H9 (cell line): ENCODE measurements around the gene ARHGAP30. TPM values are rescaled to one million over a fixed set of nuclear protein-coding genes. Genes with fewer than 3 reads are reported as not detected.

Experiments
- DNase-seq: peaks from one replicate; pipeline ENCODE4 v3.0.0-alpha.2; 2017
- H2AFZ ChIP-seq: one replicate; pipeline ENCODE4 v1.6.1; 2013; ENCODE audit warnings: mild to moderate bottlenecking, low read length, control low read depth, moderate library complexity
- H2AK5ac ChIP-seq: 2 replicates; pipeline ENCODE4 v1.6.1; 2013; ENCODE audit warnings: low read length, control low read depth, mixed read lengths; ENCODE audit not compliant: insufficient read length
- H2BK120ac ChIP-seq: one replicate; pipeline ENCODE4 v1.6.1; 2013; ENCODE audit warnings: low read depth, mild to moderate bottlenecking, low read length, control low read depth, inconsistent platforms; ENCODE audit not compliant: poor library complexity, severe bottlenecking
- H2BK12ac ChIP-seq: 2 replicates; pipeline ENCODE4 v1.6.1; 2013; ENCODE audit warnings: low read length, control low read depth, mixed read lengths, low read depth; ENCODE audit not compliant: insufficient read length
- H2BK15ac ChIP-seq: 2 replicates; pipeline ENCODE4 v1.6.1; 2013; ENCODE audit warnings: low read depth, low read length, control low read depth
- H2BK20ac ChIP-seq: one replicate; pipeline ENCODE4 v1.6.1; 2013; ENCODE audit warnings: low read depth, mild to moderate bottlenecking, low read length, control low read depth, inconsistent platforms; ENCODE audit not compliant: poor library complexity, severe bottlenecking
- H2BK5ac ChIP-seq: 2 replicates; pipeline ENCODE4 v1.6.1; 2013; ENCODE audit warnings: low read length, control low read depth, mixed read lengths; ENCODE audit not compliant: insufficient read length
- H3K14ac ChIP-seq: 2 replicates; pipeline ENCODE4 v1.6.1; 2013; ENCODE audit warnings: low read length, control low read depth; ENCODE audit not compliant: insufficient read depth
- H3K18ac ChIP-seq: 2 replicates; pipeline ENCODE4 v1.6.1; 2013; ENCODE audit warnings: low read depth, mild to moderate bottlenecking, mixed read lengths, low read length, control low read depth; ENCODE audit not compliant: insufficient read length
- H3K23ac ChIP-seq: 2 replicates; pipeline ENCODE4 v1.6.1; 2013; ENCODE audit warnings: low read length, control low read depth, mixed read lengths, low read depth; ENCODE audit not compliant: insufficient read length
- H3K23me2 ChIP-seq: 2 replicates; pipeline ENCODE4 v1.6.1; 2013; ENCODE audit warnings: low read depth, mild to moderate bottlenecking, mixed read lengths, low read length, control low read depth; ENCODE audit not compliant: insufficient read length, poor library complexity, severe bottlenecking
- H3K27ac ChIP-seq: 2 replicates; pipeline ENCODE4 v1.5.1; 2013; ENCODE audit warnings: low read length, control low read depth, mixed read lengths, low read depth; ENCODE audit not compliant: insufficient read length
- H3K27me3 ChIP-seq: 2 replicates; pipeline ENCODE4 v1.6.1; 2013; ENCODE audit warnings: low read length, control low read depth, inconsistent platforms; ENCODE audit not compliant: insufficient read depth
- H3K4ac ChIP-seq: 2 replicates; pipeline ENCODE4 v1.6.1; 2013; ENCODE audit warnings: low read depth, mild to moderate bottlenecking, control low read depth, inconsistent platforms, low read length, moderate library complexity
- H3K4me1 ChIP-seq: 2 replicates; pipeline ENCODE4 v1.6.1; 2013; ENCODE audit warnings: low read length, control low read depth, inconsistent platforms; ENCODE audit not compliant: insufficient read depth
- H3K4me2 ChIP-seq: 2 replicates; pipeline ENCODE4 v1.6.1; 2013; ENCODE audit warnings: low read length, control low read depth, mixed read lengths; ENCODE audit not compliant: insufficient read length, insufficient read depth
- H3K56ac ChIP-seq: 2 replicates; pipeline ENCODE4 v1.6.1; 2013; ENCODE audit warnings: low read depth, mild to moderate bottlenecking, mixed read lengths, low read length, control low read depth; ENCODE audit not compliant: insufficient read length
- H3K79me1 ChIP-seq: 2 replicates; pipeline ENCODE4 v1.6.1; 2013; ENCODE audit warnings: low read depth, mild to moderate bottlenecking, moderate library complexity, low read length, control low read depth, inconsistent platforms; ENCODE audit not compliant: insufficient read depth, poor library complexity, severe bottlenecking
- H3K79me2 ChIP-seq: 2 replicates; pipeline ENCODE4 v1.6.1; 2013; ENCODE audit warnings: low read length, control low read depth, inconsistent platforms; ENCODE audit not compliant: insufficient read depth
- H3K9ac ChIP-seq: 2 replicates; pipeline ENCODE4 v1.6.1; 2013; ENCODE audit warnings: low read length, control low read depth, mixed read lengths; ENCODE audit not compliant: insufficient read length; ENCODE audit errors: extremely low read depth
- H3K9me3 ChIP-seq: one replicate; pipeline ENCODE4 v1.6.1; 2013; ENCODE audit warnings: low read depth, low read length, inconsistent platforms; ENCODE audit not compliant: control insufficient read depth
- H3T11ph ChIP-seq: one replicate; pipeline ENCODE4 v1.6.1; 2013; ENCODE audit warnings: mild to moderate bottlenecking, low read length, control low read depth, inconsistent platforms
- H4K20me1 ChIP-seq: one replicate; pipeline ENCODE4 v1.6.1; 2013; ENCODE audit not compliant: control insufficient read depth, insufficient read length, insufficient read depth
- H4K5ac ChIP-seq: 2 replicates; pipeline ENCODE4 v1.6.1; 2013; ENCODE audit warnings: low read depth, mild to moderate bottlenecking, mixed read lengths, low read length, control low read depth; ENCODE audit not compliant: insufficient read length
- H4K8ac ChIP-seq: replicated peaks from 2 replicates; pipeline ENCODE4 v1.6.1; 2013; ENCODE audit warnings: low read length, control low read depth, mixed read lengths, low read depth; ENCODE audit not compliant: insufficient read length
- H4K91ac ChIP-seq: 2 replicates; pipeline ENCODE4 v1.6.1; 2013; ENCODE audit warnings: low read depth, mild to moderate bottlenecking, moderate library complexity, mixed read lengths, low read length, control low read depth; ENCODE audit not compliant: insufficient read length
- H3K27ac Mint-ChIP-seq, 3 experiments: 2 replicates in 2 of 3; 3 replicates in 1 of 3; pipeline ENCODE4 v1.8.0; 2020 to 2021; ENCODE audit warnings: mixed read lengths in 3 of 3, mild to moderate bottlenecking in 1 of 3, moderate library complexity in 1 of 3
- H3K27me3 Mint-ChIP-seq: 2 replicates; pipeline ENCODE4 v1.8.0; 2021; ENCODE audit warnings: low read depth, mild to moderate bottlenecking, moderate library complexity, mixed read lengths
- H3K36me3 Mint-ChIP-seq, 3 experiments: 2 replicates in 2 of 3; 3 replicates in 1 of 3; pipeline ENCODE4 v1.8.0; 2020 to 2021; ENCODE audit warnings: low read depth in 3 of 3, mixed read lengths in 3 of 3; ENCODE audit not compliant: insufficient read depth in 1 of 3
- H3K4me1 Mint-ChIP-seq, 2 experiments: 2 replicates each; pipeline ENCODE4 v1.8.0; 2020; ENCODE audit warnings: mixed read lengths in 2 of 2
- H3K4me3 Mint-ChIP-seq, 2 experiments: 2 replicates in 1 of 2; 3 replicates in 1 of 2; pipeline ENCODE4 v1.8.0; 2020 to 2021; ENCODE audit warnings: mild to moderate bottlenecking in 2 of 2, mixed read lengths in 2 of 2, moderate library complexity in 1 of 2
- H3K9me3 Mint-ChIP-seq, 2 experiments: 2 replicates in 1 of 2; 3 replicates in 1 of 2; pipeline ENCODE4 v1.8.0; 2020; ENCODE audit warnings: mild to moderate bottlenecking in 2 of 2, mixed read lengths in 2 of 2, moderate library complexity in 1 of 2
- WGBS: extraction: QIAGEN DNeasy Blood & Tissue Kit; methylation state at CpG from one replicate; pipeline ENCODE4 v1.1.7; 2013; ENCODE audit warnings: missing lambda C conversion rate, low lambda C conversion rate, mixed read lengths; ENCODE audit not compliant: insufficient read length; ENCODE audit errors: extremely low coverage; 5-methylcytosine and 5-hydroxymethylcytosine counted together
- total RNA-seq: library from RNA; stranded (reverse); gene quantifications from 2 replicates; pipeline ENCODE4 v1.2.1, GENCODE V29; 2021
- TF ChIP-seq, protein P1 (sequence below): fragments of 200-600 bp; sonication (generic); conservative IDR thresholded peaks from 3 replicates; pipeline ENCODE4 v1.8.0; 2021; ENCODE audit warnings: antibody characterized with exemption, mild to moderate bottlenecking

The ARHGAP30 gene
- total RNA-seq, 1 experiment from 2014 or later: 0.13 TPM

DNA sequence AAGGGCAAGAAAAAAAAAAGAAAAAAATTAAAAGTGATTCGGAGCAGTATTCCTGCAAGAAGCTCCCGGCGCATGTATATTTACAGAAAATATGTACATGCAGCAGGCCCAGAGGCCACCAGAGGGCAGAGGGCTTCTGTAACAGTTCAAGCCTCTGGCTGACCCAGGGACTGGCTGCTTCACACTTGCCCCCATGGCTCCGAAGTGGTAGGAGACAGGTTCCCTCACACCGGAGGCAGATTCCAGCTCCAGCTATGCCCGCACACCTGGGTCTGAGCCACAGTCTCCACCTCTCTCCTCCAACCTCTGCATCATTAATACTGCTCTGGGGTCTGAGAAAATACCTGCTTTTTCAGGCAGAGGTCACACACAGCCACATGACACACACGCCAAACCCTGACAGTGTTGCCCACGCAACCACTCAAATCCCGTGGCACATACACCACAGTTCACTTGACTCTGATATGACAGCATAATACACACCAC lies 2.2 kb upstream of the ARHGAP30 start:
- no peaks in the 10 kb centered on the region for H3K4me1 ChIP-seq
- H2BK120ac ChIP-seq: no peak overlapping the region
- no peak overlapping the region for H2AK5ac ChIP-seq
- H3K27ac ChIP-seq: no peak overlapping the region
- TF ChIP-seq, protein P1, sequence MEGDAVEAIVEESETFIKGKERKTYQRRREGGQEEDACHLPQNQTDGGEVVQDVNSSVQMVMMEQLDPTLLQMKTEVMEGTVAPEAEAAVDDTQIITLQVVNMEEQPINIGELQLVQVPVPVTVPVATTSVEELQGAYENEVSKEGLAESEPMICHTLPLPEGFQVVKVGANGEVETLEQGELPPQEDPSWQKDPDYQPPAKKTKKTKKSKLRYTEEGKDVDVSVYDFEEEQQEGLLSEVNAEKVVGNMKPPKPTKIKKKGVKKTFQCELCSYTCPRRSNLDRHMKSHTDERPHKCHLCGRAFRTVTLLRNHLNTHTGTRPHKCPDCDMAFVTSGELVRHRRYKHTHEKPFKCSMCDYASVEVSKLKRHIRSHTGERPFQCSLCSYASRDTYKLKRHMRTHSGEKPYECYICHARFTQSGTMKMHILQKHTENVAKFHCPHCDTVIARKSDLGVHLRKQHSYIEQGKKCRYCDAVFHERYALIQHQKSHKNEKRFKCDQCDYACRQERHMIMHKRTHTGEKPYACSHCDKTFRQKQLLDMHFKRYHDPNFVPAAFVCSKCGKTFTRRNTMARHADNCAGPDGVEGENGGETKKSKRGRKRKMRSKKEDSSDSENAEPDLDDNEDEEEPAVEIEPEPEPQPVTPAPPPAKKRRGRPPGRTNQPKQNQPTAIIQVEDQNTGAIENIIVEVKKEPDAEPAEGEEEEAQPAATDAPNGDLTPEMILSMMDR: peak; percentile 83
- H3T11ph ChIP-seq: no peak overlapping the region
- H3K56ac ChIP-seq: no peak overlapping the region
- no peaks in the 10 kb centered on the region for H3K79me1 ChIP-seq
- no peak overlapping the region for H2BK15ac ChIP-seq
- H4K8ac ChIP-seq: no peak overlapping the region
- no peak overlapping the region for H2BK12ac ChIP-seq
- H2BK5ac ChIP-seq: no peak overlapping the region
- H3K23ac ChIP-seq: no peak overlapping the region
- H3K4me1 Mint-ChIP-seq: peaks cover 12 to 15% of the 10 kb centered on the region in 2 experiments
- no peak overlapping the region for H3K27ac Mint-ChIP-seq
- no peak overlapping the region for H2BK20ac ChIP-seq
- no peaks in the 10 kb centered on the region for H3K23me2 ChIP-seq
- no peaks in the 10 kb centered on the region for H4K20me1 ChIP-seq
- H2AFZ ChIP-seq: no peak overlapping the region
- H3K79me2 ChIP-seq: no peaks in the 10 kb centered on the region
- H3K4me3 Mint-ChIP-seq: no peak overlapping the region
- peak; percentile 77 for DNase-seq
- H3K4ac ChIP-seq: no peak overlapping the region
- WGBS: no CpG with 5 or more reads among the region's 9 CpGs
- no peaks in the 10 kb centered on the region for H3K36me3 Mint-ChIP-seq
- peaks cover 11% of the 10 kb centered on the region for H3K27me3 Mint-ChIP-seq
- no peaks in the 10 kb centered on the region; a peak in 1 of 5 replicates for H3K9me3 Mint-ChIP-seq
- no peak overlapping the region for H4K5ac ChIP-seq
- no peak overlapping the region for H4K91ac ChIP-seq
- no peak overlapping the region for H3K14ac ChIP-seq
- no peak overlapping the region for H3K18ac ChIP-seq
- H3K9ac ChIP-seq: no peak overlapping the region
- no peak overlapping the region for H3K4me2 ChIP-seq
- no peaks in the 10 kb centered on the region for H3K9me3 ChIP-seq
- H3K27me3 ChIP-seq: no peaks in the 10 kb centered on the region
